ENCODE measurements around the gene VLDLR. TPM values are rescaled to one million over a fixed set of nuclear protein-coding genes. Genes with fewer than 3 reads are reported as not detected.

Gene VLDLR
- total RNA-seq (10 to 100 TPM in 8 of 9 donors, 1 to 10 TPM in 1; 7.7 to 54.1 (median 39.2) TPM), polyA plus RNA-seq (10 to 100 TPM in 1 of 3 donors, 1 to 10 TPM in 2; 8.0 to 27.0 (median 9.6) TPM)
- long read RNA-seq, donor 1: 0 reads
- long read RNA-seq, donor 2, partial matches to known transcripts: 0 of 1 reads
- long read RNA-seq, donor 2, other reads (novel, unspliced or antisense): 0 of 1 reads
- long read RNA-seq, donor 3: 0 reads
- long read RNA-seq, donor 4, partial matches to known transcripts: 2 of 2 reads
- long read RNA-seq, donor 4, other reads (novel, unspliced or antisense): 0 of 2 reads
- long read RNA-seq, donor 5, full-length matches to known transcripts: 55 of 66 reads
- long read RNA-seq, donor 5, partial matches to known transcripts: 5 of 66 reads
- long read RNA-seq, donor 5, other reads (novel, unspliced or antisense): 6 of 66 reads
- long read RNA-seq, donor 6, full-length matches to known transcripts: 3 of 8 reads
- long read RNA-seq, donor 6, partial matches to known transcripts: 1 of 8 reads
- long read RNA-seq, donor 6, other reads (novel, unspliced or antisense): 4 of 8 reads
- long read RNA-seq, donor 7: 0 reads
- long read RNA-seq, donor 8, partial matches to known transcripts: 0 of 1 reads
- long read RNA-seq, donor 8, other reads (novel, unspliced or antisense): 0 of 1 reads
- long read RNA-seq, donor 9, partial matches to known transcripts: 0 of 1 reads
- long read RNA-seq, donor 9, other reads (novel, unspliced or antisense): 0 of 1 reads
- long read RNA-seq, donor 10: 0 reads

- peaks cover 6 to 27% of the 10 kb centered on the region in 2 donors for H3K4me1 ChIP-seq (replicated peaks in 1 of 2)
- H3K27ac ChIP-seq: peak within 1 kb of the TSS; percentile 22 to 87 (median 84)
- H3K9me3 ChIP-seq (replicated peaks in 1 of 3): no peaks in the 10 kb centered on the region
- DNase-seq: peak; percentile 33 to 77 (median 57)
- WGBS, 4 donors: 0 to 3% (median 1%) methylated on average over 6 to 71 of the region's 72 CpGs
- H3K36me3 ChIP-seq (replicated peaks in 1 of 2): no peaks in the 10 kb centered on the region
- no peaks in the 10 kb centered on the region for H3K27me3 ChIP-seq
- peak within 1 kb of the TSS; percentile 35 to 88 (median 78) for H3K4me3 ChIP-seq
- intact Hi-C loops (cut with DNase I): no loop called here
- TF ChIP-seq CTCF (IDR thresholded peaks at IDR 0.05) (no peak), POLR2A (IDR thresholded peaks at IDR 0.05) (peak in 1 of 2 donors; percentile 19)
Observed at GRCh38 chr9:2621722-2622460, at the start of gene VLDLR. Gene VLDLR (plus strand): TSS chr9:2621787. CDS start chr9:2622190, 403 bp downstream.

- no peak for TF ChIP-seq POLR2A (IDR thresholded peaks at IDR 0.05)
- no peak for TF ChIP-seq CTCF (IDR thresholded peaks at IDR 0.05)
- WGBS, 4 donors: 79 to 86% (median 83%) methylated on average over 3 of the region's 3 CpGs
- H3K36me3 ChIP-seq (replicated peaks in 1 of 2): no peaks in the 10 kb centered on the region
- H3K4me3 ChIP-seq: no peak overlapping the region
- H3K9me3 ChIP-seq (replicated peaks in 1 of 3): no peaks in the 10 kb centered on the region
- no peak overlapping the region for H3K27ac ChIP-seq
- intact Hi-C loops (cut with DNase I): no loop called here
- no peaks in the 10 kb centered on the region for H3K27me3 ChIP-seq
- peaks cover 6 to 19% of the 10 kb centered on the region in 2 donors for H3K4me1 ChIP-seq (replicated peaks in 1 of 2)
- DNase-seq: no peak
Observed at GRCh38 chr9:2574203-2574602, 47.4 kb upstream of the VLDLR start.

- no peaks in the 10 kb centered on the region for H3K27me3 ChIP-seq
- 71 to 91% (median 79%) methylated on average over 2 of the region's 2 CpGs for WGBS, 4 donors
- H3K36me3 ChIP-seq (replicated peaks in 1 of 2): no peaks in the 10 kb centered on the region
- intact Hi-C loops (cut with DNase I): no loop called here
- no peaks in the 10 kb centered on the region for H3K9me3 ChIP-seq (replicated peaks in 1 of 3)
- H3K4me3 ChIP-seq: no peak overlapping the region
- H3K4me1 ChIP-seq (replicated peaks in 1 of 2): peaks cover 0 to 6% of the 10 kb centered on the region in 2 donors
- TF ChIP-seq POLR2A (IDR thresholded peaks at IDR 0.05): no peak
- TF ChIP-seq CTCF (IDR thresholded peaks at IDR 0.05): no peak
- no peak for DNase-seq
- no peak overlapping the region for H3K27ac ChIP-seq
Observed at GRCh38 chr9:2576631-2577030, 45.0 kb upstream of the VLDLR start.
